HEK293T (cell line): Measurements from ENCODE around the gene KRT79.

Experiments used
- BHLHE40 ChIP-seq: fragments of 450-650 bp; IDR thresholded peaks from 2 replicates; pipeline ENCODE4 v1.6.1; 2016; ENCODE audit warnings: mild to moderate bottlenecking, moderate library complexity, borderline replicate concordance
- CTBP1 ChIP-seq: fragments of 450-650 bp; IDR thresholded peaks from 2 replicates; pipeline ENCODE4 v1.6.1; 2016; ENCODE audit warnings: borderline replicate concordance
- ELF4 ChIP-seq: fragments of 450-650 bp; IDR thresholded peaks from 2 replicates; pipeline ENCODE4 v1.6.1; 2017; ENCODE audit warnings: antibody characterized with exemption
- FOXA1 ChIP-seq: fragments of 450-650 bp; IDR thresholded peaks from 2 replicates; pipeline ENCODE4 v1.6.1; 2016; ENCODE audit warnings: mild to moderate bottlenecking
- FOXK2 ChIP-seq: fragments of 450-650 bp; IDR thresholded peaks from 2 replicates; pipeline ENCODE4 v1.6.1; 2016; ENCODE audit warnings: mild to moderate bottlenecking
- FOXM1 ChIP-seq: fragments of 450-650 bp; IDR thresholded peaks from 2 replicates; pipeline ENCODE4 v1.6.1; 2017; ENCODE audit warnings: mild to moderate bottlenecking, borderline replicate concordance
- HDGF ChIP-seq: fragments of 450-650 bp; IDR thresholded peaks from 2 replicates; pipeline ENCODE4 v1.6.1; 2017; ENCODE audit warnings: antibody characterized with exemption, borderline replicate concordance
- L3MBTL2 ChIP-seq: fragments of 450-650 bp; conservative IDR thresholded peaks from 2 replicates; pipeline ENCODE4 v1.6.1; 2016; ENCODE audit warnings: mild to moderate bottlenecking
- LEF1 ChIP-seq: fragments of 450-650 bp; IDR thresholded peaks from 2 replicates; pipeline ENCODE4 v1.6.1; 2017; ENCODE audit warnings: mild to moderate bottlenecking, borderline replicate concordance
- NFRKB ChIP-seq: fragments of 450-650 bp; IDR thresholded peaks from 2 replicates; pipeline ENCODE4 v1.6.1; 2016; ENCODE audit warnings: mild to moderate bottlenecking, moderate library complexity
- PKNOX1 ChIP-seq: fragments of 450-650 bp; IDR thresholded peaks from 2 replicates; pipeline ENCODE4 v1.6.1; 2016
- SP1 ChIP-seq: fragments of 450-650 bp; IDR thresholded peaks from 2 replicates; pipeline ENCODE4 v1.6.1; 2017
- SUZ12 ChIP-seq: fragments of 450-650 bp; IDR thresholded peaks from 2 replicates; pipeline ENCODE4 v1.6.1; 2016; ENCODE audit warnings: mild to moderate bottlenecking
- ZNF384 ChIP-seq: fragments of 450-650 bp; IDR thresholded peaks from 2 replicates; pipeline ENCODE4 v1.6.1; 2016

- TF ChIP-seq SP1 (no peak), SUZ12 (no peak), FOXA1 (no peak), BHLHE40 (no peak), PKNOX1 (no peak), CTBP1 (no peak), FOXM1 (no peak), L3MBTL2 (no peak), ELF4 (no peak), LEF1 (no peak), NFRKB (no peak), HDGF (no peak), FOXK2 (no peak), ZNF384 (no peak)
Observed at GRCh38 chr12:52815676-52816588, 18.2 kb downstream of the KRT79 start.
